Measurements from ENCODE around the gene CBX4. TPM values are rescaled to one million over a fixed set of nuclear protein-coding genes. Genes with fewer than 3 reads are reported as not detected.

The CBX4 gene
- total and polyA plus RNA-seq, 2 of the 13 experiments (the other 11 are each of a cell fraction or from before 2014, with no cell fraction given): 25.8 to 50.8 TPM

- TF ChIP-seq ZNF280D (CRISPR knock-in tag; IDR thresholded peaks at IDR 0.05): peak; percentile 59; the same call in 1 of the 2 replicates
- 0 out of 2 replicates have a peak, but pooled peaks have one; percentile 74 for TF ChIP-seq NFKBIZ (CRISPR knock-in tag; IDR thresholded peaks at IDR 0.05)
- no peak for TF ChIP-seq ZNF710 (CRISPR knock-in tag; IDR thresholded peaks at IDR 0.05; ENCODE audit: borderline replicate concordance)
- TF ChIP-seq LBX2 (CRISPR knock-in tag; IDR thresholded peaks at IDR 0.05; ENCODE audit: borderline replicate concordance): 0 out of 2 replicates have a peak, but pooled peaks have one; percentile 22
- TF ChIP-seq MIER3 (CRISPR knock-in tag; IDR thresholded peaks at IDR 0.05; ENCODE audit: borderline replicate concordance): no peak
- TF ChIP-seq XBP1 (CRISPR knock-in tag; IDR thresholded peaks at IDR 0.05): 0 out of 2 replicates have a peak, but pooled peaks have one; percentile 39
- TF ChIP-seq ZBTB3 (CRISPR knock-in tag; IDR thresholded peaks at IDR 0.05; ENCODE audit: borderline replicate concordance, low read depth): no peak
- no peak for TF ChIP-seq KAT2B (IDR thresholded peaks at IDR 0.05; ENCODE audit: borderline replicate concordance, low read depth, low read length)
- TF ChIP-seq ZNF609 (CRISPR knock-in tag; IDR thresholded peaks at IDR 0.05; ENCODE audit: borderline replicate concordance): peak; percentile 45; the same call in 1 of the 2 replicates
- peak; percentile 41 for TF ChIP-seq GABPB1 (CRISPR knock-in tag; IDR thresholded peaks at IDR 0.05)
- TF ChIP-seq SPEN (CRISPR knock-in tag; IDR thresholded peaks at IDR 0.05; ENCODE audit: low read depth): 0 out of 2 replicates have a peak, but pooled peaks have one; percentile 18
- TF ChIP-seq ARID5B (CRISPR knock-in tag; IDR thresholded peaks at IDR 0.05): peak; percentile 45
- 0 out of 2 replicates have a peak, but pooled peaks have one; percentile 61 for TF ChIP-seq TGIF2 (CRISPR knock-in tag; IDR thresholded peaks at IDR 0.05)
- peak; percentile 65 for TF ChIP-seq GATAD2A (CRISPR knock-in tag; IDR thresholded peaks at IDR 0.05)
- TF ChIP-seq ZNF263 (CRISPR knock-in tag; IDR thresholded peaks at IDR 0.05): peak; percentile 100
These were observed 10.7 kb upstream of the CBX4 start (continued) for GRCh38 chr17:79849953-79850352.
